IMR-90 (cell line): ENCODE measurements around the gene DISP2.

Experiments used
- CEBPB ChIP-seq: IDR thresholded peaks from 2 replicates; pipeline ENCODE4 v1.6.1; 2012; ENCODE audit warnings: low read depth, low read length, improper control_type of control experiment
- CHD1 ChIP-seq: IDR thresholded peaks from 2 replicates; pipeline ENCODE4 v1.6.1; 2012; ENCODE audit warnings: low read depth, low read length, improper control_type of control experiment
- FOS ChIP-seq: fragments of 150-350 bp; IDR thresholded peaks from 2 replicates; pipeline ENCODE4 v1.6.1; 2016; ENCODE audit warnings: low read depth, low read length
- MAFK ChIP-seq: IDR thresholded peaks from 2 replicates; pipeline ENCODE4 v1.6.1; 2012; ENCODE audit warnings: low read depth, low read length, improper control_type of control experiment
- NFE2L2 ChIP-seq: fragments of 150-350 bp; IDR thresholded peaks from 2 replicates; pipeline ENCODE4 v1.6.1; 2016; ENCODE audit warnings: low read depth, mild to moderate bottlenecking, low read length
- POLR2A ChIP-seq: IDR thresholded peaks from 2 replicates; pipeline ENCODE4 v1.6.1; 2012; ENCODE audit warnings: mild to moderate bottlenecking, low read depth, low read length
- RAD21 ChIP-seq: IDR thresholded peaks from 2 replicates; pipeline ENCODE4 v1.6.1; 2012; ENCODE audit warnings: low read length, improper control_type of control experiment
- RCOR1 ChIP-seq: IDR thresholded peaks from 2 replicates; pipeline ENCODE4 v1.6.1; 2012; ENCODE audit warnings: mild to moderate bottlenecking, low read length, improper control_type of control experiment; ENCODE audit not compliant: insufficient replicate concordance
- TF ChIP-seq, protein P1 (sequence below): conservative IDR thresholded peaks from 2 replicates; pipeline ENCODE4 v1.5.1; 2012; ENCODE audit warnings: mild to moderate bottlenecking, low read depth, low read length, improper control_type of control experiment
- TF ChIP-seq, protein P2 (sequence below): fragments of 150-350 bp; IDR thresholded peaks from 2 replicates; pipeline ENCODE4 v1.6.1; 2017; ENCODE audit warnings: mild to moderate bottlenecking, antibody characterized with exemption, low read length, low read depth

DNA sequence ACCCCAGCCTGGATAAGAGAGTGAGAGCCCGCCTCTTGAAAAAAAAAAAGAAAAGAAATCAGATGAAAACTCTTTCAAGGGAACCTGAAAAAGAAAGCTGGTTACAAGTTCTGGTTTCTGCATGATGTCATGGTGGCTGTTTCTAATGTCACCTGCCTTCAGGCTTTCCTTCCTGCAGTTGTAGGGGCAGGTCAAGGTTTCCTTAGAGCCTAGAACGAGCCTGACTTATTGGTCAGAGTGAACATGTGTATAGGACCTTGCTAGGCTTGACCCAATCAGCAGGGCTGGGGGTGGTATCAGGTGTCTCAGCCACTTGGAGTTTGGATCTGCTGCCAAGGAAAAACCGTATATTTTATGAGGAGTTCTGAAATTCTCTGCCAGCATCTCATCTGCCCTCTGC, 51.3 kb downstream of the DISP2 start:
- TF ChIP-seq, protein P1, sequence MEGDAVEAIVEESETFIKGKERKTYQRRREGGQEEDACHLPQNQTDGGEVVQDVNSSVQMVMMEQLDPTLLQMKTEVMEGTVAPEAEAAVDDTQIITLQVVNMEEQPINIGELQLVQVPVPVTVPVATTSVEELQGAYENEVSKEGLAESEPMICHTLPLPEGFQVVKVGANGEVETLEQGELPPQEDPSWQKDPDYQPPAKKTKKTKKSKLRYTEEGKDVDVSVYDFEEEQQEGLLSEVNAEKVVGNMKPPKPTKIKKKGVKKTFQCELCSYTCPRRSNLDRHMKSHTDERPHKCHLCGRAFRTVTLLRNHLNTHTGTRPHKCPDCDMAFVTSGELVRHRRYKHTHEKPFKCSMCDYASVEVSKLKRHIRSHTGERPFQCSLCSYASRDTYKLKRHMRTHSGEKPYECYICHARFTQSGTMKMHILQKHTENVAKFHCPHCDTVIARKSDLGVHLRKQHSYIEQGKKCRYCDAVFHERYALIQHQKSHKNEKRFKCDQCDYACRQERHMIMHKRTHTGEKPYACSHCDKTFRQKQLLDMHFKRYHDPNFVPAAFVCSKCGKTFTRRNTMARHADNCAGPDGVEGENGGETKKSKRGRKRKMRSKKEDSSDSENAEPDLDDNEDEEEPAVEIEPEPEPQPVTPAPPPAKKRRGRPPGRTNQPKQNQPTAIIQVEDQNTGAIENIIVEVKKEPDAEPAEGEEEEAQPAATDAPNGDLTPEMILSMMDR: no peak
- TF ChIP-seq RCOR1 (no peak), POLR2A (no peak), CEBPB (no peak), FOS (no peak), MAFK (no peak), RAD21 (no peak), NFE2L2 (no peak), CHD1 (no peak)
- TF ChIP-seq, protein P2, sequence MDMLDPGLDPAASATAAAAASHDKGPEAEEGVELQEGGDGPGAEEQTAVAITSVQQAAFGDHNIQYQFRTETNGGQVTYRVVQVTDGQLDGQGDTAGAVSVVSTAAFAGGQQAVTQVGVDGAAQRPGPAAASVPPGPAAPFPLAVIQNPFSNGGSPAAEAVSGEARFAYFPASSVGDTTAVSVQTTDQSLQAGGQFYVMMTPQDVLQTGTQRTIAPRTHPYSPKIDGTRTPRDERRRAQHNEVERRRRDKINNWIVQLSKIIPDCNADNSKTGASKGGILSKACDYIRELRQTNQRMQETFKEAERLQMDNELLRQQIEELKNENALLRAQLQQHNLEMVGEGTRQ: no peak
